Erythroblast (primary cell): Measurements from ENCODE around the gene BAIAP2L1.

Experiments
- GATA1 ChIP-seq: IDR thresholded peaks from 2 replicates; pipeline ENCODE4 v1.6.1; 2011; ENCODE audit warnings: low read depth, mild to moderate bottlenecking, control low read depth, low read length, moderate library complexity
- POLR2A ChIP-seq: IDR thresholded peaks from 2 replicates; pipeline ENCODE4 v1.6.1; 2011; ENCODE audit warnings: mild to moderate bottlenecking, low read length

GRCh38 chr7:98418271-98418635, 17.4 kb upstream of the BAIAP2L1 start:
- TF ChIP-seq POLR2A (no peak), GATA1 (no peak)
